Measurements from ENCODE around the gene SOX1. TPM values are rescaled to one million over a fixed set of nuclear protein-coding genes. Genes with fewer than 3 reads are reported as not detected.

Gene SOX1
- total and polyA plus RNA-seq, 2 donors, result 0.02 TPM; not detected in 1

DNA sequence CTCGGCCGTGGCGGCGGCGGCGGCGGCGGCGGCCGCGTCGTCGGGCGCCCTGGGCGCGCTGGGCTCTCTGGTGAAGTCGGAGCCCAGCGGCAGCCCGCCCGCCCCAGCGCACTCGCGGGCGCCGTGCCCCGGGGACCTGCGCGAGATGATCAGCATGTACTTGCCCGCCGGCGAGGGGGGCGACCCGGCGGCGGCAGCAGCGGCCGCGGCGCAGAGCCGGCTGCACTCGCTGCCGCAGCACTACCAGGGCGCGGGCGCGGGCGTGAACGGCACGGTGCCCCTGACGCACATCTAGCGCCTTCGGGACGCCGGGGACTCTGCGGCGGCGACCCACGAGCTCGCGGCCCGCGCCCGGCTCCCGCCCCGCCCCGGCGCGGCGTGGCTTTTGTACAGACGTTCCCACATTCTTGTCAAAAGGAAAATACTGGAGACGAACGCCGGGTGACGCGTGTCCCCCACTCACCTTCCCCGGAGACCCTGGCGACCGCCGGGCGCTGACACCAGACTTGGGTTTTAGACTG is 1.7 kb downstream of the SOX1 start:
- WGBS, result 4% methylated on average over 80 of the region's 80 CpGs

DNA sequence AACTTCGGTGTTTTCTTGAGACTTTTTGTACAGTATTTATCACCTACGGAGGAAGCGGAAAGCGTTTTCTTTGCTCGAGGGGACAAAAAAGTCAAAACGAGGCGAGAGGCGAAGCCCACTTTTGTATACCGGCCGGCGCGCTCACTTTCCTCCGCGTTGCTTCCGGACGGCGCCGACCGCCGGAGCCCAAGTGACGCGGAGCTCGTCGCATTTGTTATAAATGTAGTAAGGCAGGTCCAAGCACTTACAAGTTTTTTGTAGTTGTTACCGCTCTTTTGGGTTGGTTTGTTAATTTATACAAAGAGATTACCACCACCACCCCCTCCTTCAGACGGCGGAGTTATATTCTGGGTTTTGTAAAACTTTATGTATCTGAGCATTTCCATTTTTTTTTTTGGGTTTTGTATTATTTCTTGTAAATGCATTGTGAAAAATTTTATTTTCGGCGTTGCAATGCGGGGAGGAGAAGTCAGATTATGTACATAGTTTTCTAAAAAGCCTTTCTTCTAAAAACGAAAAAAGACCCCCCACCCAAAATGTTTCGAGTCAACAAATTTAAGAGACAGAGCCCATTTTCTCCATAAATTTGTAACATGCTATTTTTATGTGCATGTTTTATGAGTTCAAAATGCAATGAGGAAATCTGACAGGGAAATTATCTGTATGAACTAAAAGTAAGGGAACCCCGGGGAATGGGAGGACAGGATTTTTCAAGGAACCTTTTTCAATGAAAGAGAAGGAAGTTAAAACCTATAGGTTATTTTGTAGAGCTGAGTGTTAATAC is 2.3 kb downstream of the SOX1 start:
- 9% methylated on average over 33 of the region's 33 CpGs for WGBS
- H3K9me3 ChIP-seq (ENCODE audit: control insufficient read depth in 2 of 2, insufficient read depth in 1 of 2, low read length in 1 of 2), result peaks cover 2 to 6% of the 10 kb centered on the region in 2 donors
- H3K4me3 ChIP-seq (ENCODE audit: low read length in 2 of 2), result no peak overlapping the region
- H3K27me3 ChIP-seq (ENCODE audit: control insufficient read depth in 2 of 2, insufficient read depth in 1 of 2, low read length in 1 of 2), result peaks cover 90 to 93% of the 10 kb centered on the region in 2 donors
- DNase-seq (ENCODE audit: low read depth in 6 of 9, low spot score in 9 of 9), result no peak
- H3K4me1 ChIP-seq (ENCODE audit: control insufficient read depth in 2 of 2, insufficient read depth in 2 of 2, low read length in 2 of 2), result no peaks in the 10 kb centered on the region
- H3K36me3 ChIP-seq (ENCODE audit: control insufficient read depth in 2 of 2, insufficient read depth in 2 of 2, low read length in 1 of 2), result no peaks in the 10 kb centered on the region
- no peak overlapping the region for H3K27ac ChIP-seq (ENCODE audit: low read depth in 1 of 2, low read length in 1 of 2)

More for the DNA sequence above, 1.7 kb downstream of the SOX1 start:
- H3K9me3 ChIP-seq (ENCODE audit: control insufficient read depth in 2 of 2, insufficient read depth in 1 of 2, low read length in 1 of 2), result peaks cover 2 to 6% of the 10 kb centered on the region in 2 donors
- no peak overlapping the region for H3K4me3 ChIP-seq (ENCODE audit: low read length in 2 of 2)
- DNase-seq (ENCODE audit: low read depth in 6 of 9, low spot score in 9 of 9), result no peak
- no peaks in the 10 kb centered on the region for H3K4me1 ChIP-seq (ENCODE audit: control insufficient read depth in 2 of 2, insufficient read depth in 2 of 2, low read length in 2 of 2)
- H3K27me3 ChIP-seq (ENCODE audit: control insufficient read depth in 2 of 2, insufficient read depth in 1 of 2, low read length in 1 of 2), result peaks cover 90 to 93% of the 10 kb centered on the region in 2 donors
- H3K36me3 ChIP-seq (ENCODE audit: control insufficient read depth in 2 of 2, insufficient read depth in 2 of 2, low read length in 1 of 2), result no peaks in the 10 kb centered on the region
- no peak overlapping the region for H3K27ac ChIP-seq (ENCODE audit: low read depth in 1 of 2, low read length in 1 of 2)

- Histone ChIP-seq H3K4me1 (ENCODE audit: control insufficient read depth in 2 of 2, insufficient read depth in 2 of 2, low read length in 2 of 2) (no peaks in the 10 kb centered on the region), H3K27ac (ENCODE audit: low read depth in 1 of 2, low read length in 1 of 2) (no peak overlapping the region), H3K9me3 (ENCODE audit: control insufficient read depth in 2 of 2, insufficient read depth in 1 of 2, low read length in 1 of 2) (peaks cover 2 to 6% of the 10 kb centered on the region in 2 donors), H3K27me3 (ENCODE audit: control insufficient read depth in 2 of 2, insufficient read depth in 1 of 2, low read length in 1 of 2) (peaks cover 90 to 93% of the 10 kb centered on the region in 2 donors), H3K36me3 (ENCODE audit: control insufficient read depth in 2 of 2, insufficient read depth in 2 of 2, low read length in 1 of 2) (no peaks in the 10 kb centered on the region), H3K4me3 (ENCODE audit: low read length in 2 of 2) (no peak overlapping the region)
- DNase-seq (ENCODE audit: low read depth in 6 of 9, low spot score in 9 of 9), result no peak
- 13% methylated on average over 17 of the region's 17 CpGs for WGBS
Measured at GRCh38 chr13:112069845-112070251, 2.9 kb downstream of the SOX1 start.

GRCh38 chr13:112071102-112071722 is 4.3 kb downstream of the SOX1 start:
- peaks cover 91 to 96% of the 10 kb centered on the region in 2 donors for H3K27me3 ChIP-seq (ENCODE audit: control insufficient read depth in 2 of 2, insufficient read depth in 1 of 2, low read length in 1 of 2)
- H3K9me3 ChIP-seq (ENCODE audit: control insufficient read depth in 2 of 2, insufficient read depth in 1 of 2, low read length in 1 of 2), result peaks cover 2 to 5% of the 10 kb centered on the region in 2 donors
- no peak for DNase-seq (ENCODE audit: low read depth in 6 of 9, low spot score in 9 of 9)
- no peak overlapping the region for H3K4me3 ChIP-seq (ENCODE audit: low read length in 2 of 2)
- no peaks in the 10 kb centered on the region for H3K4me1 ChIP-seq (ENCODE audit: control insufficient read depth in 2 of 2, insufficient read depth in 2 of 2, low read length in 2 of 2)
- H3K27ac ChIP-seq (ENCODE audit: low read depth in 1 of 2, low read length in 1 of 2), result no peak overlapping the region
- H3K36me3 ChIP-seq (ENCODE audit: control insufficient read depth in 2 of 2, insufficient read depth in 2 of 2, low read length in 1 of 2), result no peaks in the 10 kb centered on the region
- WGBS, result 11% methylated on average over 13 of the region's 13 CpGs

DNA sequence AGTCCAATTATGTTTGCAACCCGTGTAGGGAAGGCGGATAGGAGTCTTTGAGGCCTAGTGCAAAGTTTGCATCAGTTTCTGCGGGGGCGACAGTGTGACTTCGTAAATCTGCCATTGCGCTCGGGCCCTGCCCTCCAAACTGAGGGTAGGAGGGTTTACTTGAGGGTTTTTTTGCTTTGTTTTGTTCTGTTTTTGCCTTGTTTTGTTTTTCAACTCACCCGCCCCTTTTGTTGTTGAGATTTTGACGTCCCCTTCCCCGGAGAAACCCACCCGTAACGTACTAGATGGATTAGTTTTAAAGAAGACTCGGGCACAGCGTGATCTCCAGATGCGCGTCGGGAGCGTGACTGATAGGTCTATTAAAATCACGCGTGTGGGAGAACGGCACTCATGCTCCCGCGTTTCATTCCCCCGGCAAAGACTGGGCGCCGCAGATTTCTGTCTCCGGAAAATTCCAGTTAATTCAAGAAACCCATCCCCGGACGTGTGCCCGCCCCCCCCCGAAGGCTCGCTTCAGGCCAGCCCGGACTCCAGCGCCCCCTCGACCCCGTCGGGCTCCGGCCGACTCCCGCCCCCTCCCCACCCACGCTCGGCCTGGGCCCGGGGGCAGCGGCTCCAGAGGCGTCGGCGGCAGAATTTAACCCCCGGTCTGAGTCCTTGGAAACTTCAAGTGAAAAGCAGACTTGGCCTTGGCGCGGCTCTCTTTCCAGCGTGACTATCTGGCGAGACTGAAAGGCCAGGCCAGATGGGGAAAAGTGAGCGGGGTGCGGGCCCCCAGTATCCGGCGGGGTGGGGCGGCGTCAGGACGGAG is 5.0 kb downstream of the SOX1 start:
- 8% methylated on average over 59 of the region's 59 CpGs for WGBS
- Histone ChIP-seq H3K27me3 (ENCODE audit: control insufficient read depth in 2 of 2, insufficient read depth in 1 of 2, low read length in 1 of 2) (peaks cover 89 to 90% of the 10 kb centered on the region in 2 donors), H3K4me1 (ENCODE audit: control insufficient read depth in 2 of 2, insufficient read depth in 2 of 2, low read length in 2 of 2) (no peaks in the 10 kb centered on the region), H3K9me3 (ENCODE audit: control insufficient read depth in 2 of 2, insufficient read depth in 1 of 2, low read length in 1 of 2) (peaks cover 2 to 4% of the 10 kb centered on the region in 2 donors), H3K27ac (ENCODE audit: low read depth in 1 of 2, low read length in 1 of 2) (no peak overlapping the region), H3K4me3 (ENCODE audit: low read length in 2 of 2) (no peak overlapping the region), H3K36me3 (ENCODE audit: control insufficient read depth in 2 of 2, insufficient read depth in 2 of 2, low read length in 1 of 2) (no peaks in the 10 kb centered on the region)
- DNase-seq (ENCODE audit: low read depth in 6 of 9, low spot score in 9 of 9), result no peak

DNA sequence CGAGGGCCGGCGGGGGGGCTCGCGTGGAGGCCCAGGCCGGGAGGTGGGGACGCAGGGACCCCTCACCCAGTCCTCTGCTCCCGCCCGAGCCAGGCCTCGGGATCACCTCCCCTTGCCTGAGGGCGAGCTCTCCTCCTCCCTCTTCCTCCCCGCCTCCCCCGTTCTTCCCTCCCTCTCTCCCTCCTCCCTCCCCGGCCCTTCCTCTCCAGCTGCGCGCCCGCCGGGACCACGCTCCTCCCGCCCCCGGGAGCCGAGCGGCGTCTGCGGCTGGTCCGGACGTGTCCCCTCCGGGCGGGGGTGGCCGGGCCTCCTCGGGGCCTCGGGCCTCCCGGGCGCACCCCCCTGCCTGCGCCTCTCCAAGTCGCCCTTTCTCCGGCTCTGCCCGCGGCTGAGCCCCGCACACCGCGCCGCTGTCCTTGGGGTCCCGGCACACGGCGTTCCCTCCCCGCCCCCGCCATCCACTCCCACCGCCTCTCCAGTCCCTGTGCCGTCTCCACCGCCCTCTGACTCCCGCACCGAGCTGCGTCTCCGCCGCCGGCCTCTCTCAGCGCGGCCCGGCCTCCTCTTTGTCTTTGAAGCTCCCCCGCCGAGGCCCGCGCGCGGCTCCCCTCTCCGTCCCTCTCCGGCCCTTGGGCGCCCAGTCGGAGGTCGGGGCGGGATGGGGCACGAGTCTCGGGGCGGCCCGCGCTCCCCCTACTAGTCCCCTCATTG is 5.7 kb downstream of the SOX1 start:
- no peak for DNase-seq (ENCODE audit: low read depth in 6 of 9, low spot score in 9 of 9)
- Histone ChIP-seq H3K27me3 (ENCODE audit: control insufficient read depth in 2 of 2, insufficient read depth in 1 of 2, low read length in 1 of 2) (peaks cover 82 to 85% of the 10 kb centered on the region in 2 donors), H3K36me3 (ENCODE audit: control insufficient read depth in 2 of 2, insufficient read depth in 2 of 2, low read length in 1 of 2) (no peaks in the 10 kb centered on the region), H3K9me3 (ENCODE audit: control insufficient read depth in 2 of 2, insufficient read depth in 1 of 2, low read length in 1 of 2) (peaks cover 2 to 4% of the 10 kb centered on the region in 2 donors), H3K27ac (ENCODE audit: low read depth in 1 of 2, low read length in 1 of 2) (no peak overlapping the region), H3K4me3 (ENCODE audit: low read length in 2 of 2) (no peak overlapping the region), H3K4me1 (ENCODE audit: control insufficient read depth in 2 of 2, insufficient read depth in 2 of 2, low read length in 2 of 2) (no peaks in the 10 kb centered on the region)
- 4% methylated on average over 77 of the region's 77 CpGs for WGBS

GRCh38 chr13:112073245-112074138 is 6.5 kb downstream of the SOX1 start:
- H3K4me1 ChIP-seq (ENCODE audit: control insufficient read depth in 2 of 2, insufficient read depth in 2 of 2, low read length in 2 of 2), result no peaks in the 10 kb centered on the region
- DNase-seq (ENCODE audit: low read depth in 6 of 9, low spot score in 9 of 9), result no peak
- H3K27me3 ChIP-seq (ENCODE audit: control insufficient read depth in 2 of 2, insufficient read depth in 1 of 2, low read length in 1 of 2), result peaks cover 77 to 90% of the 10 kb centered on the region in 2 donors
- H3K27ac ChIP-seq (ENCODE audit: low read depth in 1 of 2, low read length in 1 of 2), result no peak overlapping the region
- WGBS, result 4% methylated on average over 77 of the region's 77 CpGs
- H3K9me3 ChIP-seq (ENCODE audit: control insufficient read depth in 2 of 2, insufficient read depth in 1 of 2, low read length in 1 of 2), result peaks cover 2 to 4% of the 10 kb centered on the region in 2 donors
- H3K4me3 ChIP-seq (ENCODE audit: low read length in 2 of 2), result no peak overlapping the region
- no peaks in the 10 kb centered on the region for H3K36me3 ChIP-seq (ENCODE audit: control insufficient read depth in 2 of 2, insufficient read depth in 2 of 2, low read length in 1 of 2)
